ENCODE results near the gene CDC42BPG.

Gene CDC42BPG

GRCh38 chr11:64857485-64857884 is 13.0 kb upstream of the CDC42BPG start:
- Histone ChIP-seq H3K4me3 (ENCODE audit: low read depth, low read length, poor library complexity, severe bottlenecking) (no peak overlapping the region), H3K79me2 (ENCODE audit: insufficient read depth, low read length) (no peaks in the 10 kb centered on the region)

GRCh38 chr11:64856382-64857227 is 12.2 kb upstream of the CDC42BPG start:
- Histone ChIP-seq H3K4me1 (ENCODE audit: insufficient read depth, low read length, severe bottlenecking) (peaks cover 80% of the 10 kb centered on the region), H3K27ac (ENCODE audit: low read depth, low read length, poor library complexity, severe bottlenecking) (peak overlapping the region; percentile 98), H3K36me3 (ENCODE audit: insufficient read depth, low read length) (peaks cover 60% of the 10 kb centered on the region), H3K9me3 (ENCODE audit: low read length) (no peaks in the 10 kb centered on the region), H3K9ac (ENCODE audit: low read length) (no peak overlapping the region; the same call in 1 of the 2 replicates), H3K27me3 (ENCODE audit: insufficient read depth, low read length) (no peaks in the 10 kb centered on the region), H3K79me2 (ENCODE audit: insufficient read depth, low read length) (no peaks in the 10 kb centered on the region), H3K9me2 (ENCODE audit: low read depth, low read length) (no peaks in the 10 kb centered on the region), H3K4me3 (ENCODE audit: low read depth, low read length, poor library complexity, severe bottlenecking) (no peak overlapping the region), H4K20me1 (ENCODE audit: insufficient read depth, low read length) (no peaks in the 10 kb centered on the region), H3F3A (ENCODE audit: insufficient read depth, low read length) (peaks cover 4% of the 10 kb centered on the region; the same call in 1 of the 2 replicates), H3K4me2 (ENCODE audit: low read length) (no peak overlapping the region), H2AFZ (ENCODE audit: low read length) (no peak overlapping the region)
- no peak for TF ChIP-seq EZH2 (IDR thresholded peaks at IDR 0.05; ENCODE audit: borderline replicate concordance, low read length)
- TF ChIP-seq CTCF (IDR thresholded peaks at IDR 0.05; ENCODE audit: low read length), result no peak

More at GRCh38 chr11:64857485-64857884, 13.0 kb upstream of the CDC42BPG start:
- no peak overlapping the region for H3K4me2 ChIP-seq (ENCODE audit: low read length)
- H3K9ac ChIP-seq (ENCODE audit: low read length), result no peak overlapping the region
- H3K9me3 ChIP-seq (ENCODE audit: low read length), result no peaks in the 10 kb centered on the region
- TF ChIP-seq EZH2 (IDR thresholded peaks at IDR 0.05; ENCODE audit: borderline replicate concordance, low read length) (no peak), CTCF (IDR thresholded peaks at IDR 0.05; ENCODE audit: low read length) (no peak)
- H3K4me1 ChIP-seq (ENCODE audit: insufficient read depth, low read length, severe bottlenecking), result peaks cover 80% of the 10 kb centered on the region
- peaks cover 60% of the 10 kb centered on the region for H3K36me3 ChIP-seq (ENCODE audit: insufficient read depth, low read length)
- peak overlapping the region; percentile 24 for H3K27ac ChIP-seq (ENCODE audit: low read depth, low read length, poor library complexity, severe bottlenecking)
- no peaks in the 10 kb centered on the region for H3K27me3 ChIP-seq (ENCODE audit: insufficient read depth, low read length)
- peaks cover 4% of the 10 kb centered on the region; the same call in 1 of the 2 replicates for H3F3A ChIP-seq (ENCODE audit: insufficient read depth, low read length)
- no peak overlapping the region for H2AFZ ChIP-seq (ENCODE audit: low read length)
- no peaks in the 10 kb centered on the region for H4K20me1 ChIP-seq (ENCODE audit: insufficient read depth, low read length)
- H3K9me2 ChIP-seq (ENCODE audit: low read depth, low read length), result no peaks in the 10 kb centered on the region

- Histone ChIP-seq H3F3A (ENCODE audit: insufficient read depth, low read length) (peaks cover 6% of the 10 kb centered on the region; the same call in 1 of the 2 replicates), H3K4me1 (ENCODE audit: insufficient read depth, low read length, severe bottlenecking) (peaks cover 80% of the 10 kb centered on the region), H3K9ac (ENCODE audit: low read length) (no peak overlapping the region)
Measured at GRCh38 chr11:64855596-64856304, 11.3 kb upstream of the CDC42BPG start.

More at GRCh38 chr11:64855596-64856304, 11.3 kb upstream of the CDC42BPG start:
- Histone ChIP-seq H3K27ac (ENCODE audit: low read depth, low read length, poor library complexity, severe bottlenecking) (peak overlapping the region; percentile 98), H3K9me2 (ENCODE audit: low read depth, low read length) (no peaks in the 10 kb centered on the region), H4K20me1 (ENCODE audit: insufficient read depth, low read length) (no peaks in the 10 kb centered on the region), H3K79me2 (ENCODE audit: insufficient read depth, low read length) (no peaks in the 10 kb centered on the region), H3K4me2 (ENCODE audit: low read length) (no peak overlapping the region), H3K27me3 (ENCODE audit: insufficient read depth, low read length) (no peaks in the 10 kb centered on the region), H2AFZ (ENCODE audit: low read length) (no peak overlapping the region), H3K9me3 (ENCODE audit: low read length) (no peaks in the 10 kb centered on the region), H3K4me3 (ENCODE audit: low read depth, low read length, poor library complexity, severe bottlenecking) (no peak overlapping the region), H3K36me3 (ENCODE audit: insufficient read depth, low read length) (peaks cover 60% of the 10 kb centered on the region)
- TF ChIP-seq CTCF (IDR thresholded peaks at IDR 0.05; ENCODE audit: low read length) (no peak), EZH2 (IDR thresholded peaks at IDR 0.05; ENCODE audit: borderline replicate concordance, low read length) (no peak)
